IPS-11a (cell line): ENCODE results near the gene NPHP1.
"Not testable (repeated sequence)": the region's sequence is repeated elsewhere in the genome, so short reads cannot be mapped to it uniquely, and the experiment has no call there.

Experiments
- H3K4me3 ChIP-seq: one replicate; pipeline ENCODE4 v1.5.1; 2013; ENCODE audit warnings: low read depth, low read length, control low read depth

Gene NPHP1

GRCh38 chr2:110204408-110205385 is at the start of gene NPHP1:
Gene NPHP1 (minus strand): TSS chr2:110205013. CDS start chr2:110204968, 45 bp downstream.
- H3K4me3 ChIP-seq = peak within 1 kb of the TSS; percentile 83

- H3K4me3 ChIP-seq = not testable (repeated sequence)
Measured at GRCh38 chr2:110248081-110248795, 43.4 kb upstream of the NPHP1 start.

- not testable (repeated sequence) for H3K4me3 ChIP-seq
Measured at GRCh38 chr2:110245488-110246435, 40.9 kb upstream of the NPHP1 start.

DNA sequence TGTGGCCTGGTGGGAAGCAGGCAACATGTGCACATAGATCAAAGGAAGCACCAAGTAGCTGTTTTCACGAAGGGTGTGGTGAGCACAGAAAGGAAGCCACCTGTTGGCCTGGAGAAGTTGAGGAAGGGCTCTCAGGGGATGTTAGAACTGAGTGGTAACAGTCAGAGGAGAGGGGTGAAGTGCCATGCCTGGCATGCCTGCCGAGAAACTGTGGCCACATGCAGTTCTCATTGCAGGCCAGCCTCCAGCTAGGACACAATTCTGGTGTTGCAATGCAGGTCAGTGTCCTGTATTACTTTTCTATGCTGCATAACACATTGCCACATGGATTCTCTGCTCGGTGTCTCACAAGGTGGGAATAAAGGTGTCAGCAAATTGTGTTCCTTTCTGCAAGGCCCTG is 38.5 kb upstream of the NPHP1 start:
- H3K4me3 ChIP-seq = not testable (repeated sequence)

- not testable (repeated sequence) for H3K4me3 ChIP-seq
Measured at GRCh38 chr2:110234514-110234913, 29.7 kb upstream of the NPHP1 start.

DNA sequence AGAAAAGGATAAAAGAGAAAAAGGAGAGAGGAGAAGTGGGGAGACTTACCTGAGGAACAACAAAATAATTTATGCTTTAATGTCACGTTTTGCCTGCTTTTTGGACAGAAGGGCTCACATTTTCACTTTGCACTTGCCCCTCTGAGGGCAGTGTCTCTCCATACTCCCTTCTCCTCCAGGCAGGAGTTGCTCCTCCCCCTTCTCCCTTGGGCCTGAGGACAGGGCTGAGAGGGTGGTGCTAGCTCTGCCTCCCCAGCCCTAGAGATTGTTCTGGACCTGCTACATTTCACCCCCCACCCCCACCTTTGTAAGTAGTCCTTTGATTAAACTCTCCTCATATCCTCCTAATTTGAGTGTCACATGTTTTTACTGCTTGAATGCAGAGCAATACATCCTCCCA is 25.1 kb upstream of the NPHP1 start:
- not testable (repeated sequence) for H3K4me3 ChIP-seq

- not testable (repeated sequence) for H3K4me3 ChIP-seq
Measured at GRCh38 chr2:110222626-110223025, 17.8 kb upstream of the NPHP1 start.

GRCh38 chr2:110221938-110222337 is 17.1 kb upstream of the NPHP1 start:
- H3K4me3 ChIP-seq = no peak overlapping the region

DNA sequence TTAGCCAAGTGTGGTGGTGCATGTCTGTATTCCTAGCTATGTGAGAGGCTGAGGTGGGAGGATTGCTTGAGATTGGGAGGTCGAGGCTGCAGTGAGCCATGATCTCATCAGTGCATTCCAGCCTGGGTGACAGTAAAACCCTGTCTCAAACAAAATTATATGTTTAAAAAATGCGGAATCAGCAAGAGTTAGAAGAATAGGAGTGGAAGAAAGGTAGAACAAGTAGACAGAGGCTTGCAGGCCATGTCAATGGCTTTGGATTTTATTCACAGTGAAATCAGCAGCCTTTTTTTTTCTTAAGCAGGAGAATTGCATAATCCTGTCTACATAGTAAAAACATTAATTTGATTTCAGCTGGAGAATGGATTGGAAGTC is 15.4 kb upstream of the NPHP1 start:
- H3K4me3 ChIP-seq = no peak overlapping the region

- no peak overlapping the region for H3K4me3 ChIP-seq
Measured at GRCh38 chr2:110219496-110220189, 14.8 kb upstream of the NPHP1 start.

DNA sequence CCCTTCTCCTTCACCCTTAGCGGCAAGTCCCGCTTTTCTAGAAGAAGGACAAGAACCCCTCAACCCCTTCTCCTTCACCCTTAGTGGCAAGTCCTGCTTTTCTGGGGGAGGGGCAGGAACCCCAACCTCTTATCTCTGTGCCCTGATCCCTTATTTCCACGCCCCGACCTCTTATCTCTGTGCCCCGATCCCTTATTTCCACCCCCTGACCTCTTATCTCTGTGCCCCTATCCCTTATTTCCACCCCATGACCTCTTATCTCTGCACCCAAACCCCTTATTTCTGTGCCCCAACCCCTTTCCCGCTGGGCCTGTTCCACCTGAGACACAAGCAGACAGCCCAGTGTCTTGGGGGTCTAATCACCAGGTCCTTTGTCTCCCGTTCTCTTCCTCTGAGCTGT is 14.1 kb upstream of the NPHP1 start:
- H3K4me3 ChIP-seq = not testable (repeated sequence)

DNA sequence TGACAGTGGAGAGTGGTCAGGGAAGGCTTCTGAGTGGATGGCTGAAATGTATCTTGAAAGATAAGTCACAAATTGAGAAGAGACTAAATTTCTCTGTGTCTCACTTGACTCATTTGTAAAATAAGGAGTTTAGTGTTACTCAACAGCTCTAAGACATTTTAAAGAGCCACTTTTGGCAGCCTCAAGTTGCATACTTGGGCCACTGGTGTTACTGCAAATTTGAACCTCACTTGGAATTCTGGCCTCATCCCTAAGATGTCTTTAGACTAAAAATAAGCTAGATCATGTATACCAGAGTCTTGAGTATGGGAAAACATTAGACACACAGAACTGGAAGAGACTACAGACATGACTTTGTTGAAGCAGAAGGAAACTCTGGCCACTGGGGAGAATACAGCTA is 12.0 kb upstream of the NPHP1 start:
- H3K4me3 ChIP-seq = no peak overlapping the region

DNA sequence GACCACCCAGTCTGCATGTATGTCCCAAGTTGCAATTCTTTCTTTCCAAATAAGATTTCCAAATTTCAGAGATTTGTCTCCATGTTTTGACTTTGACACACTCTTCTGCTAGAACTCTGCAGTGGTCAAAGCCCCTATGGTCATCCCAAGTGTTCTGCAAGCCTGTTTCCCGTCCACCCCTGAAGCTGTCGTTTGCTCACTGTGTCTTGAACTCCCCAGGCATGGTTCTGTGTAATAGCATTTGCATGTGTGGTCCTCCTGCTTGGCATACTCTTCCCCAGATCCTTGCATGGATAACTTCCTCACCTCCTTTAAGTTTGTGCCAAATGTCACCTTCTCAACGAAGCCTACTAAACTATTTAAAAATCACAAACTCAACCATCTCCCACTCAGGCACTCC is 11.4 kb upstream of the NPHP1 start:
- H3K4me3 ChIP-seq = no peak overlapping the region

DNA sequence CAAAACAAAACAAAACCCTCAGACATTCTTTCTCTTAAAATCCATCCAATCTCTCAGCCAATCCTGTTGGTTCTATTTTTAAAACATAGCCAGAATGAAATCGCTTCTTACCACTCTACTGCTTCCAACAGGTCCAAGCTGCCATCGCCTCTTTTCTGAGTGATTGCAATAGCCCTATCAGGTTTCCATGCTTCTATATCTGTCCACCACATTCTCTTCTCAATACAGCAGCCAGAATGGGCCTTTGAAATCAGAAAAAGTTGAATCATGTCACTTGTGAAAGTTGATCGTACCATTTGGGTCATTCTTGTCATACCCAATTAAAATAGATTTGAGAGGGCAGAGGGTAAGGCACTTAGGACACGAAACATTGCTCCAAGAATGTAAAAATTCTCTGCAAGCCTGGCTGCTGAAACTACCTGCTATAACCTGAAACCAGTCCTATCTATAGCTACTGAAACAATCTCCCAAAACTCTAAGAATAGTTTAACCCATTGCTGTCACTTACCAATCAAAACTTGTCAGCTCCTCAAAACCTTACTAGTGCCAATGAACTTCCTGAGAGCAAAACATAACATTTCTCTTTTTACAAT is 10.8 kb upstream of the NPHP1 start:
- no peak overlapping the region for H3K4me3 ChIP-seq

- H3K4me3 ChIP-seq = no peak overlapping the region
Measured at GRCh38 chr2:110215091-110215490, 10.3 kb upstream of the NPHP1 start.

- H3K4me3 ChIP-seq = not testable (repeated sequence)
Measured at GRCh38 chr2:110213522-110213921, 8.7 kb upstream of the NPHP1 start.

GRCh38 chr2:110211938-110212858 is 7.4 kb upstream of the NPHP1 start, which contains the start of gene MTLN:
Gene MTLN (minus strand): TSS chr2:110212547. CDS start chr2:110212525, 22 bp downstream.
- peak within 1 kb of the TSS; percentile 85 for H3K4me3 ChIP-seq

GRCh38 chr2:110205660-110206455 is 1.0 kb upstream of the NPHP1 start:
- H3K4me3 ChIP-seq = no peak overlapping the region
